Transverse colon (tissue), 4 donors: ENCODE measurements around the gene CCS. TPM values are rescaled to one million over a fixed set of nuclear protein-coding genes. Genes with fewer than 3 reads are reported as not detected.

Experiments used
- DNase-seq: peaks from one replicate; pipeline ENCODE4 v3.0.0-alpha.2; 2019
- H3K27ac ChIP-seq, 4 donors: fragments of 200-600 bp; sonication (generic); 2 replicates each; pipeline ENCODE4 v1.5.1; 2016 to 2018; ENCODE audit warnings: inconsistent platforms in 4 of 4
- H3K27me3 ChIP-seq: fragments of 200-600 bp; sonication (generic); 2 replicates; pipeline ENCODE4 v1.5.1; 2017; ENCODE audit warnings: inconsistent platforms
- H3K36me3 ChIP-seq, 4 donors: fragments of 200-600 bp; sonication (generic); 2 replicates each; pipeline ENCODE4 v1.5.1; 2017 to 2019; ENCODE audit warnings: inconsistent platforms in 4 of 4
- H3K4me1 ChIP-seq, 4 donors: fragments of 200-600 bp; sonication (generic); 2 replicates each; pipeline ENCODE4 v1.5.1; 2017 to 2020; ENCODE audit warnings: inconsistent platforms in 4 of 4
- H3K4me3 ChIP-seq, 4 donors: fragments of 200-600 bp; sonication (generic); 1 replicate in 1 of 4; 2 replicates in 3 of 4; pipeline versions ENCODE4 v1.5.1 to v1.6.1; 2017 to 2019; ENCODE audit warnings: inconsistent platforms in 4 of 4
- H3K9me3 ChIP-seq, 2 donors: fragments of 200-600 bp; sonication (generic); 2 replicates each; pipeline ENCODE4 v1.5.1; 2017 to 2019; ENCODE audit warnings: inconsistent platforms in 2 of 2
- EP300 ChIP-seq: sonication (generic); formaldehyde crosslinking; IDR thresholded peaks from one replicate; pipeline ENCODE4 v1.6.1; 2017; ENCODE audit warnings: antibody characterized with exemption, low read depth
- POLR2A ChIP-seq: fragments of 450-650 bp; IDR thresholded peaks from one replicate; pipeline ENCODE4 v1.6.1; 2016; ENCODE audit warnings: antibody characterized with exemption, mild to moderate bottlenecking, moderate library complexity
- POLR2AphosphoS5 ChIP-seq, 3 donors: sonication (generic); formaldehyde crosslinking; IDR thresholded peaks; one replicate each; pipeline ENCODE4 v1.6.1; 2016; ENCODE audit warnings: antibody characterized with exemption in 3 of 3
- WGBS, 2 donors: methylation state at CpG; one replicate each; pipeline ENCODE4 v1.1.5; 2018; ENCODE audit warnings: low coverage in 1 of 2; 5-methylcytosine and 5-hydroxymethylcytosine counted together
- in situ Hi-C, 4 donors: fragments of 200-750 bp; cut with MboI; loops; one replicate each; pipeline versions ENCODE4 v1.15.0 to v1.15.1; 2017; ENCODE audit warnings: low sequenced_read_pairs in 3 of 4, low pct_ligation_motif_present in 1 of 4, low pct_unique_long_range_greater_than_20kb in 1 of 4
- intact Hi-C: fragments of 100-400 bp; cut with DNase I; formaldehyde crosslinking; loops from one replicate; pipeline ENCODE4 v1.15.1; 2023; ENCODE audit warnings: low total_unique reads
- total RNA-seq, 4 donors: library from RNA; depleted of rRNA; stranded (reverse); fragments of >200 nt; gene quantifications; one replicate each; pipeline ENCODE4 v1.1.0, GENCODE V29; 2016
- TF ChIP-seq, protein P1 (sequence below), 5 experiments: fragments of 200-600 bp in 3 of 5; fragments of 450-650 bp in 2 of 5; sonication (generic) in 3 of 5; IDR thresholded peaks; 1 replicate in 2 of 5; 2 replicates in 3 of 5; pipeline ENCODE4 v1.5.1; 2016 to 2017; ENCODE audit warnings: antibody characterized with exemption in 5 of 5, inconsistent platforms in 3 of 5, mild to moderate bottlenecking in 2 of 5, moderate library complexity in 1 of 5

Gene CCS
- total RNA-seq, 4 donors from 2014 or later: 37.4 to 82.0 (median 49.5) TPM

DNA sequence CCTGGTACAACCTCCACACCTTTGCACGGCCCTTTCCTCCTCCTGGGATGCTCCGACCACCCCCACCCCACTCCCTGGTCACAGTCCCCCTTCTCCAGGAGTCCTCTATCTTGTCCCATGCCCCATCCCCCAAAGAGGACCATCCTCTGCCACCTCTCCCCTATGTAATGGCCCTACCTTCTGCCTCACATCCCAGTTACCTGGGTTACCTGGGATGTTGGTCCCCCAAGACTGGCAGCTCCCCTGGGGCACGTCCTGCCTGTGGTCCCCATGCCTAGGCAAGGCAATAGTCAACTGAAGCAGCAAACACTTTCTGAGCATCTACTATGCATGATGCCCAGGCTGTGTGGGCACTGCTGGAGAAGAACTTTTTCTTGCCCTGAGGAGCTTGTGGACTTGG is 37.6 kb upstream of the CCS start:
- no peaks in the 10 kb centered on the region for H3K9me3 ChIP-seq
- no peak for DNase-seq
- WGBS, 2 donors: 46 to 71% methylated on average over 2 to 3 of the region's 3 CpGs
- in situ Hi-C loops: loop anchor here in 1 of 4 donors (25.0 kb wide), 1 partner anchor 282 kb away; the partner anchor contains the start of gene RCE1
- H3K27ac ChIP-seq: no peak overlapping the region
- peaks cover 6 to 9% (median 8%) of the 10 kb centered on the region in 4 donors for H3K4me1 ChIP-seq
- peaks cover 25% of the 10 kb centered on the region for H3K27me3 ChIP-seq
- intact Hi-C loops: loop anchor here (10.0 kb wide), 1 partner anchor 279 kb away; no protein-coding TSS in a partner anchor
- no peaks in the 10 kb centered on the region for H3K36me3 ChIP-seq
- no peak overlapping the region for H3K4me3 ChIP-seq
- TF ChIP-seq, protein P1, sequence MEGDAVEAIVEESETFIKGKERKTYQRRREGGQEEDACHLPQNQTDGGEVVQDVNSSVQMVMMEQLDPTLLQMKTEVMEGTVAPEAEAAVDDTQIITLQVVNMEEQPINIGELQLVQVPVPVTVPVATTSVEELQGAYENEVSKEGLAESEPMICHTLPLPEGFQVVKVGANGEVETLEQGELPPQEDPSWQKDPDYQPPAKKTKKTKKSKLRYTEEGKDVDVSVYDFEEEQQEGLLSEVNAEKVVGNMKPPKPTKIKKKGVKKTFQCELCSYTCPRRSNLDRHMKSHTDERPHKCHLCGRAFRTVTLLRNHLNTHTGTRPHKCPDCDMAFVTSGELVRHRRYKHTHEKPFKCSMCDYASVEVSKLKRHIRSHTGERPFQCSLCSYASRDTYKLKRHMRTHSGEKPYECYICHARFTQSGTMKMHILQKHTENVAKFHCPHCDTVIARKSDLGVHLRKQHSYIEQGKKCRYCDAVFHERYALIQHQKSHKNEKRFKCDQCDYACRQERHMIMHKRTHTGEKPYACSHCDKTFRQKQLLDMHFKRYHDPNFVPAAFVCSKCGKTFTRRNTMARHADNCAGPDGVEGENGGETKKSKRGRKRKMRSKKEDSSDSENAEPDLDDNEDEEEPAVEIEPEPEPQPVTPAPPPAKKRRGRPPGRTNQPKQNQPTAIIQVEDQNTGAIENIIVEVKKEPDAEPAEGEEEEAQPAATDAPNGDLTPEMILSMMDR (IDR thresholded peaks at IDR 0.05): no peak
- TF ChIP-seq POLR2A: no peak
- TF ChIP-seq POLR2AphosphoS5 (IDR thresholded peaks at IDR 0.05): no peak
- TF ChIP-seq EP300: no peak

DNA sequence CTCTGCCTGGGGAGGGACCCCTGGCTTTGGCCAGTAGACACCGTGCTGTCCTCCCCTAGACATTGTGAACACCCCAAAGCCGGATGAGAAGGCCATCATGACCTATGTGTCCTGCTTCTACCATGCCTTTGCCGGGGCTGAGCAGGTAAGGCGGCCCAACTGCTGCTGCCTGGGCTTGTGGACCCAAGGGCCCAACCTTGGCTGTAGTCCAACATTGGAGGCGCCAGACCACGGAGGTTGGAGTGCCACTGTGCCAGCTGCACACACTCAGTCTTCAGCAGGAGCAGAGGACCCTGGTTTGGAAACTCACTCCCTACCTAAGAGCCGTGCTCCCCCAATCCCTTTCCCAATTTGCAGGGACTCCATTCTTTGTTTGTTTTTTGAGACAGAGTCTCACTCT is 36.9 kb upstream of the CCS start:
- Histone ChIP-seq H3K4me3 (no peak overlapping the region), H3K36me3 (no peaks in the 10 kb centered on the region), H3K27ac (no peak overlapping the region), H3K4me1 (peaks cover 6 to 9% (median 8%) of the 10 kb centered on the region in 4 donors), H3K9me3 (no peaks in the 10 kb centered on the region), H3K27me3 (peaks cover 25% of the 10 kb centered on the region)
- no peak for DNase-seq
- 73% methylated on average over 7 of the region's 7 CpGs; no CpG with 5 or more reads in 1 of the 2 donors for WGBS, 2 donors
- no peak for TF ChIP-seq EP300
- no peak for TF ChIP-seq POLR2A
- TF ChIP-seq, protein P1 (IDR thresholded peaks at IDR 0.05): no peak
- intact Hi-C loops (loop anchor here (10.0 kb wide), 1 partner anchor 279 kb away; no protein-coding TSS in a partner anchor), in situ Hi-C loops (loop anchor here in 1 of 4 donors (25.0 kb wide), 1 partner anchor 281 kb away; the partner anchor contains the start of gene RCE1)

DNA sequence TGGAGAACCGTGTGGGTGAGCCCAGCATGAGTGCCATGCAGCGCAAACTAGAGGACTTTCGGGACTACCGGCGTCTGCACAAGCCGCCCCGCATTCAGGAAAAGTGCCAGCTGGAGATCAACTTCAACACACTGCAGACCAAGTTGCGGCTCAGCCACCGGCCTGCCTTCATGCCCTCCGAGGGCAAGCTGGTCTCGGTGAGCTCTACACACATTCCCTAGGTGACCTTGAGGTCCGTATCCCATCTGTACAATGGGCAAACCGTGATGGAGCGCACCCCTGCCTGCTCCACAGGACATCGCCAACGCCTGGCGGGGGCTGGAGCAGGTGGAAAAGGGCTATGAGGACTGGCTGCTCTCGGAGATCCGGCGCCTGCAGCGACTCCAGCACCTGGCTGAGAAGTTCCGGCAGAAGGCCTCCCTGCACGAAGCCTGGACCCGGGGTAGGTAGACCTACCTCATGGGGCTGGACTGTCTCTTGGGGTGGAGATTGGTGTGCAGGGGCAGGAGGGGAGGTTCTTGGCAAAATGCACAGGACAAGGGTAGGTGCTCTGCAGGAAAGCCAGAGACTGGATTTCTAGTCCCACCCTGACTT is 35.2 kb upstream of the CCS start:
- DNase-seq: no peak
- Histone ChIP-seq H3K4me3 (no peak overlapping the region), H3K4me1 (peaks cover 6 to 9% (median 8%) of the 10 kb centered on the region in 4 donors), H3K27me3 (peaks cover 25% of the 10 kb centered on the region), H3K36me3 (no peaks in the 10 kb centered on the region), H3K27ac (no peak overlapping the region), H3K9me3 (no peaks in the 10 kb centered on the region)
- intact Hi-C loops: loop anchor here (10.0 kb wide), 1 partner anchor 277 kb away; no protein-coding TSS in a partner anchor
- TF ChIP-seq POLR2A (no peak), POLR2AphosphoS5 (IDR thresholded peaks at IDR 0.05) (no peak), EP300 (no peak)
- TF ChIP-seq, protein P1 (IDR thresholded peaks at IDR 0.05): no peak
- in situ Hi-C loops: loop anchor here in 1 of 4 donors (25.0 kb wide), 1 partner anchor 279 kb away; the partner anchor contains the start of gene RCE1
- 93% methylated on average over 24 of the region's 24 CpGs; no CpG with 5 or more reads in 1 of the 2 donors for WGBS, 2 donors

DNA sequence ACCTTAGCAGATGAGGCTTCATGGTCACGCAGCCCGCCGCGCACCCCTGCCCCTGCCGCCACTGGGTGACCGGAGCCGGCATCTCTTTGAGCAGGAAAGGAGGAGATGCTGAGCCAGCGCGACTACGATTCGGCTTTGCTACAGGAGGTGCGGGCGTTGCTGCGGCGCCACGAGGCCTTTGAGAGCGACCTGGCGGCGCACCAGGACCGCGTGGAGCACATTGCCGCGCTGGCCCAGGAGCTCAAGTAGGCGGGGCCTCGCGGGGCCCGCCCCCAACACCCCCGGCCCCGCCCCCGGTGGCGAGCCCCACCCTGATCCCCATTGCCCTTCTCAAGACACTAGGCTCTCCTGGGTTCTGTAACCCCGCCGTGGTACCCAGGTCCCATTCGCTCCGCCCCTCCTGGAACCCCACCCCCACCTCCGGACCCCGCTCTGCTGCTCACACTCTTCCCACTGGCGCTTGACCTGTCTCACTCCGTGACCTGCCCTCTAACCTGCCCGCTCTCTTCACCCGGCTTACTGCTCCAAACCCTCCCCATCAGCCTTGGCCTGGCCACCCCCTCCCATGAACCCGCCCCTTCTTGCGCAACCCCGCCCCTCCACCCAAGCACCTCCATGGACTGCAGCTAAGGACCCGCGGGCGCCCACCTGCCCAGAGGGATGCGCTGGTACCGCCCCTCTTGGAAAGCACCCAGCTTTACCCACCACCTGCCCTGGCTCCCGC is 33.7 kb upstream of the CCS start:
- Histone ChIP-seq H3K4me1 (peaks cover 6 to 9% (median 8%) of the 10 kb centered on the region in 4 donors), H3K27me3 (peaks cover 25% of the 10 kb centered on the region), H3K9me3 (no peaks in the 10 kb centered on the region), H3K4me3 (peak overlapping the region in 1 of 4 donors; percentile 1), H3K27ac (no peak overlapping the region), H3K36me3 (no peaks in the 10 kb centered on the region)
- DNase-seq: peak; percentile 20
- no peak for TF ChIP-seq EP300
- TF ChIP-seq, protein P1 (IDR thresholded peaks at IDR 0.05): no peak
- no peak for TF ChIP-seq POLR2AphosphoS5 (IDR thresholded peaks at IDR 0.05)
- TF ChIP-seq POLR2A: no peak
- 27% methylated on average over 45 of the region's 50 CpGs; no CpG with 5 or more reads in 1 of the 2 donors for WGBS, 2 donors
- intact Hi-C loops (loop anchor here (10.0 kb wide), 1 partner anchor 275 kb away; no protein-coding TSS in a partner anchor), in situ Hi-C loops (loop anchor here in 1 of 4 donors (25.0 kb wide), 1 partner anchor 278 kb away; the partner anchor contains the start of gene RCE1)
